ENCODE data around the gene CFAP46.
A peak's percentile ranks its signal among the peaks of the same experiment; 100 is the strongest.
"Not testable (repeated sequence)": the region's sequence is repeated elsewhere in the genome, so short reads cannot be mapped to it uniquely, and the experiment has no call there.

CFAP46 gene

GRCh38 chr10:132962623-132963429, 20.5 kb upstream of the CFAP46 start:
- DNase-seq = no peak

DNA sequence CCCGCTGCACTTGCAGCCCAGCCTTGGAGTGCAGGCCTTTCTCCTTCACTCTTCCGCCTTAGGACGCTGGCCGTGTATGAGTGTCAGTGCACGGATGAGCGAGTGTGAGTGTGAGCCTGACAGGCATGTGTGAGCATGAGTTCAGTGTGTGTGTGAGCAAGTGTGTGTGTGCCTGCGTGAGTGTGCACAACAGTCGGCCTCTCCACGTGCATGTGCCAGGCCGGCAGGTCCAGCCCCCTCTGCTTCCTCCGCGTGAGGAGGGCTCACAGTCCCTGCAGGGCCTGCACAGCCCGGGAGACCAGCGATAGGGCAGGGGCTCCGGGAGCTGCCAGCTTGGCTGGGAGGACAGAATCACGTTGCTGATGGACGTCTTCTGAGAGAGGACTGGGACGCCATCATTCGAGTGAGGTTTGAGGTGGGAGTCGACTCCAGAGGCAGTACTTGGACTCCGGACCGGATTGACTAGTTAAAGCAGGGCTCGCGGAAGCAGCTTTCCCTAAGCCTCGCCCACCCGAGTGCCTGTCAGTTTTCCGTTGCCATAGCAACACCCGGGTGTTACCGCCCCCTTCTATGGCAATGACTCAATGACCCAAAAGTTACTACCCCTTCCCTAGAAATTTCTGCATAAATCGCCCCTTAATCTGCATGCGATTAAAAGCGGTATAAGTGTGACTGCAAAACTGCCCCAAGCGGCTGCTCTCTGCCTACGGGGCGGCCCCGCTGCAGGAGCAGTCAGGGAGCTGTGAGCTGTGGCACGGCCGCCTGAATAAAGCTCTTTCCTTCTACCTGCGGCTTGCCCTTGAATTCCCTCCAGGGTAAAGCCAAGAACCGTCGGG, 19.6 kb upstream of the CFAP46 start:
- DNase-seq = peak; percentile 64 to 74

- no peak for DNase-seq
Measured at GRCh38 chr10:132961420-132961786, 19.0 kb upstream of the CFAP46 start.

- DNase-seq = no peak
Measured at GRCh38 chr10:132960631-132961419, 18.5 kb upstream of the CFAP46 start.

DNA sequence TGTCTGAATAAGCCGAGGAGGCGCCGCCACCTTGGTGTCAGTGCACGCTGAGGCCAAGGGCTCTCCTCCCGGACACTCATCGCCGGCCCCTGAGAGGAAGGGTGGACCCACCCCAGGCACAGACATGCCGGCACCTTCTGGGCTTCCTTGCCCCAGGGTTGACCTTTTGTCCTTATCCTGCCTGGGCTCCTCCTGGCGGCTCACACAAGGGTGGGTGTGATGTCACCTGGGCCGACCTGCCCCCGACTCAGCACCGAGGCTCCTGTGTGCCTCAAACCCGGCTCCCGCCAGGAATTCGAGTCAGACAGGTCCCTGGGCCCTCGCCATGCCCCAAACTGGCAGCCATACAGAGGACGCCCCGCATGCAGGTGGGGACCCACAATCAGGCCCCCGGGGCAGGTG, 17.7 kb upstream of the CFAP46 start:
- DNase-seq = no peak

GRCh38 chr10:132959559-132959961, 17.2 kb upstream of the CFAP46 start:
- no peak for DNase-seq

- no peak for DNase-seq
Measured at GRCh38 chr10:132958883-132959558, 16.7 kb upstream of the CFAP46 start.

DNA sequence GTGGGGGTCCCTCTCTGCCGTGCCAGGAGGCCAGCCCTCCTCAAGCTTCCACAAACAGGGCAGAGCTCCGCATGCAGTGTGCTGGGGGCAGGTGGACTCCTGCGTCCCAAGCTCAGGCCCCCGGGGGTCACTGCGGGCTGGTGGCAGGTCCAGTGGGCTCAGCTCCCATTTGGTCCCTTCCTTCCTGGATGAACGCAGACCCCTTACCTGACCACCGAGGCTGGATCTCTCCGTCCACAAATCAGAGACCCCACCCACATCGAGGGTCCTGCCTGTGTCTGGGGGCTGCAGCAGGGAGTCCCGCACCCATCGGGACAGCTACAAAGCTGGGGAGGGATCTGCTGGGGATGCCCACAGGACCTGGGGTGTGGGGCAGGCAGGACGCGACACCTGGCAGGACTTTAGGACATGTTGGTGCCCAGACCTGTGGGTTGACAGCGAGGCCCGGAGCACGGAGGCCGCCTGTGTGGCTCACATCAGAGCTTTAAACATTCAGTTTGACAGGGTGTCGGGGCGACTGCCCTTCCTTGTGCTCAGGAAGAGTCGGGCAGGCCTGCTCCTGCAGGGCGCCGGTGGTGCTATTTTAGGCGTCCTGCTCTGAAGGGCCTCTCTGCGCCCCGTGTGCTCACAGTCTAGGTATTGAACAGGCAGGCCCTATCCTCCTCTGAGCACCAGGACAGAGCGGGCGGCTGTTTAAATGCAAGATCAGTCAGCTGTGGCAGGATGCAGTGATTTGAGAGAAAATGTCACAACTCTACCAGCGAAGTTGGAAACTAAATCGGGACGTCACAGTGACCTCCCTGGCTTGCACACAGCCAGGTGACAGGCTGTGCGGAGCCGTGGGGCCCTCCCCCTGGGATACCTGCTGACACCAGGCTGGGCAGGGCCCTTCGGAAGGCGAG, 15.9 kb upstream of the CFAP46 start:
- DNase-seq = no peak

GRCh38 chr10:132957131-132957530, 14.8 kb upstream of the CFAP46 start:
- DNase-seq = no peak

GRCh38 chr10:132956259-132956658, 13.9 kb upstream of the CFAP46 start:
- DNase-seq = not testable (repeated sequence)

DNA sequence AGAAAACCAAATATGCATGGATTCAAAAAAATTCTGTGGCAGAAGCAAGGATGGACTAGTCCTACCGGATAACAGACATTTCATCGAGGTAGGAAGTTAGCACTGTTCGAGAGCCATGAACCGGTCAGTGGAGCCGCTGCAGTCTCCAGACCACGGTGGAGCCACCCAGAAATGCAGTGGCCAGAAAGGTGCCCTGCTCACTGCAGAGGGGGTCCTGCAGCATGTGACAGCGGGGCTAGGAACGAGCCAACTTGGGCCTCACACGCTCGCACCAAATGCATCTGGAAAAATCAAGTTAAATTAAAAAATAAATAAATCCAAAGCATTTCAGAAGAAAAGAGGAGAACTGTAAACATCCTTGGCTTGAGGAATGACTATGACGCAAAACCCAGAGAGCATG, 13.1 kb upstream of the CFAP46 start:
- DNase-seq = no peak

DNA sequence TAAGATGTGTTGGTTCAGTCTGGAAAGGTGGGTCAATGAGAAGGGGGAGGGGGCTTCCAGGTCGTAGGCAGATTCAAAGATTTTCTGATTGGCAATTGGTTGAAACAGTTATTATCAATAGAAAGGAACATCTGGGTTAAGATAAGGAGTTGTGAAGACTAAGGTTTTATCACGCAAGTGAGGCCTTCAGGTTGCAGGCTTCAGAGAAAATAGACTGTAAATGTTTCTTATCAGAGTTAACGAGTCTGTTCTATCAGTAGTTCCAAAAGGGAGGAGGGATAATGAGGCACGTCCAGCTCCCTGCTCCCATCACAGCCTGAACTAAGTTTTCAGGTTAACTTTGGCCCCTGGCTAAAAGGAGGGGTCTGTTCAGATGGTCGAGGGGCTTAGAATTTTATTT, 11.1 kb upstream of the CFAP46 start:
- DNase-seq = no peak

DNA sequence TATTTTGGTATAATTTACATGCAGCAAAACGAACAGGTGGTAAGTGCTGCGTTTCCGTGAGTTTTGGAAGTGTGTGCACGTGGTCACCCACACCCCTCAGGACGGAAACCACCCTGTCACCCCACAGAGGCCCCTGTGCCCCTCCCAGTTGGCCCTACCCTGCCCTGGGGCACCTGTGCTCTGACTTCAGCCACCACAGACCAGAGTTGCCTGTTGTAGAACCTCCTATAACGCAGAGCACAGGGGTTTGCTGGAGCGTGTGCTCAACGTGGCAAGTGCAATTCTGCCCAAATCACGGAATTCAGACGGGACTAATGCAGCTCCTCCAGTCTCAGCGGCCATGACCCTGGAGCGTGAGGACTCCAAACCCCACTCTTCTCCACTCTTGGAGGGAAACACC, 9.6 kb upstream of the CFAP46 start:
- no peak for DNase-seq

GRCh38 chr10:132948351-132948750, 6.0 kb upstream of the CFAP46 start:
- no peak for DNase-seq

- no peak for DNase-seq
Measured at GRCh38 chr10:132947843-132948242, 5.5 kb upstream of the CFAP46 start.

- no peak for DNase-seq
Measured at GRCh38 chr10:132946806-132947546, 4.6 kb upstream of the CFAP46 start.

DNA sequence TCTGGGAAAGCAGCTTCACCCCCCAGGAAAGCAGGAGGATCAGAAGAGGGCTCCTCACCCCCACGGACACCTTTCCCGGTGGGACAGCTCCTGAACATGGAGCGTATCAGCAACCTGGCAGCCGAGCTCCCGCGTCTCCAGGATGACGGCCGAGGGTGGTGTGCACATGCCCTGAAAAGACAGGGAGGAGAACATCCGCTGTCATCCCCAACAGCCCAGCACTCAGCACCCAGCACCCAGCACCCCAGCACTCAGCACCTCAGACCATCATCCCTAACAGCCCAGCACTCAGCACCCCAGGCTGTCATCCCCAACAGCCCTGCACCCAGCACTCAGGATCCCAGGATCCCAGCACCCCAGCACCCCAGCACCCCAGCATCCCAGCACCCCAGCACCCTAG, 3.9 kb upstream of the CFAP46 start:
- DNase-seq = no peak

- no peak for DNase-seq
Measured at GRCh38 chr10:132945894-132946255, 3.5 kb upstream of the CFAP46 start.

DNA sequence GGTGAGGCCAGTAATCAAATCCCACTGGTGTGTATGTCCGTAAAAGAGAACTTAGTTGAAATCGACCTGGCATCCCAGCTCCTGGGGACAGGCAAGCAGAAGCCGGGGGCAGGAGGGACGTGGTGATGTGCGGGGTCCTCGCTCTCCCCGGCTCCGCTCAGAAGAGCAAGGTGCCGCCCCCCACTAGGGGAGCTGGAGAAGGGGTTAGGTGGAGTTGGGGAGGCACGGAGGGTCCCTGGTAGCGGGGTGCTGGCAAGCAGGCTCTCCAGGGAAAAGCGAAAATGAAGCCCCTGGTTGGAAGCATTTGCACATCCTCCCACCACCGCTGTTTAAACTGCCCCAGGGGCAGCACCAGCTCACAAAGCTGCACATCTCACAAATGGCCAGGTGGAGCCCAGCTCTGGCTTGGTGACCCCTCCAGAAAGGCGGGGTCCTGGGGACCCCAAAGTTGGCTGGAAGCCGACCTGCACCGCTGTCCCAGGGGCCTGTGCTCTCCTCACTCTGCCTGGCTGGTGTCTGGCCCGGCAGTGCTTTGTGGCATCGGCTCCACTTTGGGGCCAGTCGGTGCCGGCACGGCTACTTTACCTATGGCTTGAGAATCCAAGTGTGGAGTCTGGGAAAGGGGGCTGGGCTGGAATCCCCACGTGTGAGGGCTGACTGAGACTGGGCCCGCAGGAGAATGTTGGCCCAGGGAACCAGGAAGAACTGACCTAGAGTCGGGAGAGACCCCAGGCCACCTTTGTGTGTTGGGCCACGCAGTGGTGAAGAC, 2.9 kb upstream of the CFAP46 start:
- DNase-seq = no peak

DNA sequence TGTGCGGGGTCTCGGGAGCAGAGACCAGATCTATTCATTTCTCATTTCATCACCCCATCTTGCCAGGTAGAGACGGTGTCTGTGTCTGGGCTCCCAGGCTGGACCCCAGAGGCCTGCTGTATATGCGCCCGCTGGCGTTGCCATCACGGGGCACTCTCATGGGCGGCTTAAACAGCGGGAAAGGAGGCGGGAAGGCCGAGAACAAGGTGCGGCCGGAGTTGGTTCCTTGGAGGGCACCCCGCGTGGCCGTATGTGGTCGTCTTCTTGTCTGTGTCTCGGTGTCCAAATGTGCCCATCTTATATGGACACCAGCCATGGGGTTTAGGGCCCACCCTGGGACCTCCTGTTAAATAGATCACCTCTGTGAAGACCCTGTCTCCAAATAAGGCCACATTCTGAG, 2.1 kb upstream of the CFAP46 start:
- DNase-seq = no peak

Data from CD4-positive, alpha-beta T cell treated with Interferon alpha-2 for 1 hour (primary cell).